GM21619 (cell line): ENCODE results near the gene ST3GAL4.

ENCODE experiments used
- ATAC-seq: cut with Tn5 transposase; IDR thresholded peaks from one replicate; pipeline ENCODE4 v1.9.1; 2021; ENCODE audit not compliant: unreplicated experiment

ST3GAL4 gene

GRCh38 chr11:126328938-126329643 is 26.4 kb upstream of the ST3GAL4 start:
- ATAC-seq, result no peak

- ATAC-seq, result no peak
Observed at GRCh38 chr11:126329644-126330211, 25.8 kb upstream of the ST3GAL4 start.

GRCh38 chr11:126331286-126331685 is 24.2 kb upstream of the ST3GAL4 start:
- ATAC-seq, result no peak

GRCh38 chr11:126332221-126332711 is 23.2 kb upstream of the ST3GAL4 start:
- ATAC-seq, result no peak

GRCh38 chr11:126333142-126333541 is 22.3 kb upstream of the ST3GAL4 start:
- no peak for ATAC-seq

- no peak for ATAC-seq
Observed at GRCh38 chr11:126334659-126335462, 20.6 kb upstream of the ST3GAL4 start.

- ATAC-seq, result no peak
Observed at GRCh38 chr11:126335463-126335760, 20.1 kb upstream of the ST3GAL4 start.

- no peak for ATAC-seq
Observed at GRCh38 chr11:126336138-126336541, 19.3 kb upstream of the ST3GAL4 start.

GRCh38 chr11:126336671-126337101 is 18.8 kb upstream of the ST3GAL4 start:
- ATAC-seq, result no peak

- no peak for ATAC-seq
Observed at GRCh38 chr11:126337126-126337473, 18.4 kb upstream of the ST3GAL4 start.

GRCh38 chr11:126337474-126338241 is 17.8 kb upstream of the ST3GAL4 start:
- no peak for ATAC-seq

GRCh38 chr11:126338346-126339055 is 17.0 kb upstream of the ST3GAL4 start:
- ATAC-seq, result no peak

GRCh38 chr11:126339073-126339862 is 16.2 kb upstream of the ST3GAL4 start:
- ATAC-seq, result no peak

GRCh38 chr11:126339863-126340434 is 15.5 kb upstream of the ST3GAL4 start:
- no peak for ATAC-seq

GRCh38 chr11:126340960-126341606 is 14.4 kb upstream of the ST3GAL4 start:
- ATAC-seq, result no peak

- ATAC-seq, result no peak
Observed at GRCh38 chr11:126341760-126342161, 13.7 kb upstream of the ST3GAL4 start.

- ATAC-seq, result no peak
Observed at GRCh38 chr11:126343051-126343450, 12.4 kb upstream of the ST3GAL4 start.

GRCh38 chr11:126344141-126345080 is 11.1 kb upstream of the ST3GAL4 start:
- ATAC-seq, result no peak
